Measurements from ENCODE around the gene MAEA. TPM values are rescaled to one million over a fixed set of nuclear protein-coding genes. Genes with fewer than 3 reads are reported as not detected.
"Not testable (repeated sequence)": the region's sequence is repeated elsewhere in the genome, so short reads cannot be mapped to it uniquely, and the experiment has no call there.

Gene MAEA
- total RNA-seq, 1 experiment from 2014 or later = 81.1 TPM

DNA sequence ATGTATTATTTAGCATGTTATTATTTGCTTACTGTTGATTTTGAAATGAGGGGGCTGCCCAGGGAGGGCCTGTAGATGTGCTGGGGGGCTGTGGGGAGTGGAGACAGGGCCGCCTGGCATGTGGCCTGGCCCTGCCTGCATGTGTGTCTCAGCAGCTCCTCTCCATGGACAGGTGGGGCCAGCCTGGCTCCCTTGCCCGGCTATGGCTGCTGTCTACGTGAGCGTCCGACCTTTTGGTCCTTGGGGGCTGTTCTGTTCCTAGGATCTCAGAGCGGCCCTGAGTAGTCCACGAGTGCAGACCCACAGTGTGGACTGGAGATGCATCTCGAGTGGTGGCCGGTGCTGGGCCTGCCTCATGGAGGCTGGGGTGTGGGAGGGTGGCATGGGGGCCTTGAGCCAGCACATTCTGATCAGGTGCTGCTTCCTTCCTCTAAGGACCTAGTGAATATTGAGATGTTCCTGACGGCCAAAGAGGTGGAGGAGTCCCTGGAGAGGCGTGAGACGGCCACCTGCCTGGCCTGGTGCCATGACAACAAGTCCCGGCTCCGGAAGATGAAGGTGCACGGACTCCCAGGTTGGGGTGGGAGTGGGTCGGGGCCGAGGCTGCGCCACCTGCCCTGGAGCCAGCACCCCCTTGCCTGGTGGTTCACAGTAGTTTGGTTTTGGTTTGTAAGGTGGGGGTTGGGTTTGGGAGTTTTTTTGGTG is 32.4 kb downstream of the MAEA start:
- Histone ChIP-seq H3K9me3 (no peaks in the 10 kb centered on the region), H3K4me1 (no peaks in the 10 kb centered on the region), H3K4me3 (ENCODE audit: low read depth, low read length) (no peak overlapping the region), H3K27me3 (replicated peaks; ENCODE audit: control insufficient read depth, insufficient read depth, low read length) (no peaks in the 10 kb centered on the region), H3K36me3 (ENCODE audit: control insufficient read depth, insufficient read depth, low read length) (peaks cover 1% of the 10 kb centered on the region; the same call in 1 of the 2 replicates)
- POLR2A ChIA-PET = interaction anchor here (0.5 kb wide), 1 partner anchor 25 kb away, joined by 3 read pairs; no protein-coding TSS in a partner anchor
- Mint-ChIP-seq H3K36me3 (ENCODE audit: insufficient read depth, unreplicated experiment) (peaks cover 38% of the 10 kb centered on the region), H3K9me3 (ENCODE audit: unreplicated experiment) (no peaks in the 10 kb centered on the region), H3K4me1 (ENCODE audit: low read depth, unreplicated experiment) (no peaks in the 10 kb centered on the region), H3K27me3 (ENCODE audit: insufficient read depth, unreplicated experiment) (no peaks in the 10 kb centered on the region), H3K4me3 (ENCODE audit: unreplicated experiment) (no peak overlapping the region), H3K27ac (ENCODE audit: unreplicated experiment) (no peak overlapping the region)
- CTCF ChIA-PET = no interaction called here
- intact Hi-C loops (cut with micrococcal nuclease; ENCODE audit: unreplicated experiment) = no loop called here
- no peak for DNase-seq
- no TSS peak for BruUV-seq (replicated peaks)
- TF ChIP-seq, protein P1, sequence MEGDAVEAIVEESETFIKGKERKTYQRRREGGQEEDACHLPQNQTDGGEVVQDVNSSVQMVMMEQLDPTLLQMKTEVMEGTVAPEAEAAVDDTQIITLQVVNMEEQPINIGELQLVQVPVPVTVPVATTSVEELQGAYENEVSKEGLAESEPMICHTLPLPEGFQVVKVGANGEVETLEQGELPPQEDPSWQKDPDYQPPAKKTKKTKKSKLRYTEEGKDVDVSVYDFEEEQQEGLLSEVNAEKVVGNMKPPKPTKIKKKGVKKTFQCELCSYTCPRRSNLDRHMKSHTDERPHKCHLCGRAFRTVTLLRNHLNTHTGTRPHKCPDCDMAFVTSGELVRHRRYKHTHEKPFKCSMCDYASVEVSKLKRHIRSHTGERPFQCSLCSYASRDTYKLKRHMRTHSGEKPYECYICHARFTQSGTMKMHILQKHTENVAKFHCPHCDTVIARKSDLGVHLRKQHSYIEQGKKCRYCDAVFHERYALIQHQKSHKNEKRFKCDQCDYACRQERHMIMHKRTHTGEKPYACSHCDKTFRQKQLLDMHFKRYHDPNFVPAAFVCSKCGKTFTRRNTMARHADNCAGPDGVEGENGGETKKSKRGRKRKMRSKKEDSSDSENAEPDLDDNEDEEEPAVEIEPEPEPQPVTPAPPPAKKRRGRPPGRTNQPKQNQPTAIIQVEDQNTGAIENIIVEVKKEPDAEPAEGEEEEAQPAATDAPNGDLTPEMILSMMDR (IDR thresholded peaks at IDR 0.05; ENCODE audit: insufficient read depth in 1 of 2, low read depth in 1 of 2, low read length in 1 of 2, severe bottlenecking in 1 of 2, unreplicated experiment in 1 of 2) = no peak

DNA sequence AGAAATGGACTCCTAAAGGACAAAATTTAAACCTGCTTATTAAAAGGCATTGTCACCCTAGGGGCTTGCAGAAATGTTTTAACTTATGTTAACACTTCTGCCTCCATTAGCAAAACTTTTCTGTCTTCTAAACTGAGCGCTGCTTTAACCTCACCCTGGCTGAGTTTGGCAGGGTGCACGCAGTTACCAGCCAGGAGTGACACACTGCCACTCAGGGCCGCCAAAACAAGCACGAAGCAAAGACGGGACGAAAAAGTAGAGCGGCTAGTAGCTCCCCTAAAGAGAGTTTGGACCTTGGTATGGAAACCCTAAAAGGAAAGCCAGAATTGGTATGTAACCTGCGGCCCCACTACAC is 33.6 kb downstream of the MAEA start:
- TF ChIP-seq, protein P1 (IDR thresholded peaks at IDR 0.05; ENCODE audit: insufficient read depth in 1 of 2, low read depth in 1 of 2, low read length in 1 of 2, severe bottlenecking in 1 of 2, unreplicated experiment in 1 of 2) = no peak
- Mint-ChIP-seq H3K4me1 (ENCODE audit: low read depth, unreplicated experiment) (no peaks in the 10 kb centered on the region), H3K27ac (ENCODE audit: unreplicated experiment) (no peak overlapping the region), H3K27me3 (ENCODE audit: insufficient read depth, unreplicated experiment) (no peaks in the 10 kb centered on the region), H3K36me3 (ENCODE audit: insufficient read depth, unreplicated experiment) (peaks cover 29% of the 10 kb centered on the region), H3K4me3 (ENCODE audit: unreplicated experiment) (no peak overlapping the region), H3K9me3 (ENCODE audit: unreplicated experiment) (no peaks in the 10 kb centered on the region)
- ChIA-PET POLR2A (no interaction called here), CTCF (no interaction called here)
- H3K4me3 ChIP-seq (ENCODE audit: low read depth, low read length) = no peak overlapping the region
- H3K27me3 ChIP-seq (replicated peaks; ENCODE audit: control insufficient read depth, insufficient read depth, low read length) = no peaks in the 10 kb centered on the region
- H3K36me3 ChIP-seq (ENCODE audit: control insufficient read depth, insufficient read depth, low read length) = peaks cover 1% of the 10 kb centered on the region; the same call in 1 of the 2 replicates
- H3K4me1 ChIP-seq = no peaks in the 10 kb centered on the region
- intact Hi-C loops (cut with micrococcal nuclease; ENCODE audit: unreplicated experiment) = no loop called here
- no peaks in the 10 kb centered on the region for H3K9me3 ChIP-seq
- DNase-seq = no peak
- no TSS peak for BruUV-seq (replicated peaks)

DNA sequence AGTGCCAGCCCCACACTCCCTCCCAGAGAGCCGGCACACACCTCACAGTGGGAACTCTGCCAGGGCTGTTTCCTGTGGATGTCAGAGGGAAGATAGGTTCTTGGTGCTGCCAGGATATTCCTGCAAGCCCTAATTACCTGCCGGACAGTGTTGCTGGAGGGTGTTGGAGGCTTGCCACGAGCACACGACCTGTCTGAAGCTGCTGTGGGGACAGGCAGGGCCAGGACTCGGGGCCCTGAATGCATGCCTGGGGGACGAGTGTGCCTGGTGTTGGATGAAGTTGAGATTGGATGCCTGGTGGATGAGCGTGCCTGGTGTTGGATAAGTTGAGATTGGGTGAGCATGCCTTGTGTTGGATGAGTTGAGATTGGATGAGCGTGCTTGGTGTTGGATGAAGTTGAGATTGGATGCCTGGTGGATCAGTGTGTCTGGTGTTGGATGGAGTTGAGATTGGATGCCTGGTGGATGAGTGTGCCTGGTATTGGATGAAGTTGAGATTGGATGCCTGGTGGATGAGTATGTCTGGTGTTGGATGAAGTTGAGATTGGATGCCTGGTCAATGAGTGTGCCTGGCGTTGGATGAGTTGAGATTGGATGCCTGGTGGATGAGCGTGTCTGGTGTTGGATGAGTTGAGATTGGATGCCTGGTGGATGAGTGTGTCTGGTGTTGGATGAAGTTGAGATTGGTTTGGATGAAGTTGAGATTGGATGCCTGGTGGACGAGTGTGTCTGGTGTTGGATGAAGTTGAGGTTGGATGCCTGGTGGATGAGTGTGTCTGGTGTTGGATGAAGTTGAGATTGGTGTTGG is 34.1 kb downstream of the MAEA start:
- no peaks in the 10 kb centered on the region for H3K9me3 ChIP-seq
- no peak for DNase-seq
- Mint-ChIP-seq H3K4me3 (ENCODE audit: unreplicated experiment) (no peak overlapping the region), H3K9me3 (ENCODE audit: unreplicated experiment) (no peaks in the 10 kb centered on the region), H3K36me3 (ENCODE audit: insufficient read depth, unreplicated experiment) (peaks cover 23% of the 10 kb centered on the region), H3K4me1 (ENCODE audit: low read depth, unreplicated experiment) (no peaks in the 10 kb centered on the region), H3K27me3 (ENCODE audit: insufficient read depth, unreplicated experiment) (no peaks in the 10 kb centered on the region), H3K27ac (ENCODE audit: unreplicated experiment) (no peak overlapping the region)
- TF ChIP-seq, protein P1 (IDR thresholded peaks at IDR 0.05; ENCODE audit: insufficient read depth in 1 of 2, low read depth in 1 of 2, low read length in 1 of 2, severe bottlenecking in 1 of 2, unreplicated experiment in 1 of 2) = no peak
- no TSS peak for BruUV-seq (replicated peaks)
- H3K27me3 ChIP-seq (replicated peaks; ENCODE audit: control insufficient read depth, insufficient read depth, low read length) = no peaks in the 10 kb centered on the region
- POLR2A ChIA-PET = no interaction called here
- H3K4me3 ChIP-seq (ENCODE audit: low read depth, low read length) = no peak overlapping the region
- H3K36me3 ChIP-seq (ENCODE audit: control insufficient read depth, insufficient read depth, low read length) = peaks cover 1% of the 10 kb centered on the region; the same call in 1 of the 2 replicates
- intact Hi-C loops (cut with micrococcal nuclease; ENCODE audit: unreplicated experiment) = no loop called here
- CTCF ChIA-PET = no interaction called here
- H3K4me1 ChIP-seq = no peaks in the 10 kb centered on the region

DNA sequence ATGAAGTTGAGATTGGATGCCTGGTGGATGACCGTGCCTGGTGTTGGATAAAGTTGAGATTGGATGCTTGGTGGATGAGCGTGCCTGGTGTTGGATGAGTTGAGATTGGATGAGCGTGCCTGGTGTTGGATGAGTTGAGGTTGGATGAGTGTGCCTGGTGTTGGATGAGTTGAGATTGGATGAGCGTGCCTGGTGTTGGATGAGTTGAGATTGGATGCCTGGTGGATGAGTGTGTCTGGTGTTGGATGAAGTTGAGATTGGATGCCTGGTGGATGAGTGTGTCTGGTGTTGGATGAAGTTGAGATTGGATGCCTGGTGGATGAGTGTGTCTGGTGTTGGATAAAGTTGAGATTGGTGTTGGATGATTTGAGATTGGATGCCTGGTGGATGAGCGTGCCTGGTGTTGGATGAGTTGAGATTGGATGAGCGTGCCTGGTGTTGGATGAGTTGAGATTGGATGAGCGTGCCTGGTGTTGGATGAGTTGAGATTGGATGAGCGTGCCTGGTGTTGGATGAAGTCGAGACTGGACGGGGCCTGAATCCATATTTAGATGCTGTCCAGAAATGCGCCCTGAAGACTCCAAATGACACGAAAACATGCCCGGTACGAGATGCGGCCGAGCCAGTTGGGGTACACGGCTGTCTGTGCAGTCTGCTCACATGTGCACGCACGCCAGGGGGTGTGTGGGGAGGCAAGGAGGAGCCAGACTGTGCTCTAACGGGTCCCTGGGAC is 34.9 kb downstream of the MAEA start:
- POLR2A ChIA-PET; H3K27ac Mint-ChIP-seq (ENCODE audit: unreplicated experiment); H3K9me3 ChIP-seq; H3K4me1 Mint-ChIP-seq (ENCODE audit: low read depth, unreplicated experiment); intact Hi-C loops (cut with micrococcal nuclease; ENCODE audit: unreplicated experiment); DNase-seq; H3K4me1 ChIP-seq; BruUV-seq (replicated peaks); H3K27me3 Mint-ChIP-seq (ENCODE audit: insufficient read depth, unreplicated experiment); H3K9me3 Mint-ChIP-seq (ENCODE audit: unreplicated experiment); H3K27me3 ChIP-seq (replicated peaks; ENCODE audit: control insufficient read depth, insufficient read depth, low read length); H3K4me3 Mint-ChIP-seq (ENCODE audit: unreplicated experiment); H3K4me3 ChIP-seq (ENCODE audit: low read depth, low read length); CTCF ChIA-PET; H3K36me3 ChIP-seq (ENCODE audit: control insufficient read depth, insufficient read depth, low read length): not testable (repeated sequence)
- peaks cover 22% of the 10 kb centered on the region for H3K36me3 Mint-ChIP-seq (ENCODE audit: insufficient read depth, unreplicated experiment)
